ENCODE measurements around the gene DMRTB1.

Gene DMRTB1

DNA sequence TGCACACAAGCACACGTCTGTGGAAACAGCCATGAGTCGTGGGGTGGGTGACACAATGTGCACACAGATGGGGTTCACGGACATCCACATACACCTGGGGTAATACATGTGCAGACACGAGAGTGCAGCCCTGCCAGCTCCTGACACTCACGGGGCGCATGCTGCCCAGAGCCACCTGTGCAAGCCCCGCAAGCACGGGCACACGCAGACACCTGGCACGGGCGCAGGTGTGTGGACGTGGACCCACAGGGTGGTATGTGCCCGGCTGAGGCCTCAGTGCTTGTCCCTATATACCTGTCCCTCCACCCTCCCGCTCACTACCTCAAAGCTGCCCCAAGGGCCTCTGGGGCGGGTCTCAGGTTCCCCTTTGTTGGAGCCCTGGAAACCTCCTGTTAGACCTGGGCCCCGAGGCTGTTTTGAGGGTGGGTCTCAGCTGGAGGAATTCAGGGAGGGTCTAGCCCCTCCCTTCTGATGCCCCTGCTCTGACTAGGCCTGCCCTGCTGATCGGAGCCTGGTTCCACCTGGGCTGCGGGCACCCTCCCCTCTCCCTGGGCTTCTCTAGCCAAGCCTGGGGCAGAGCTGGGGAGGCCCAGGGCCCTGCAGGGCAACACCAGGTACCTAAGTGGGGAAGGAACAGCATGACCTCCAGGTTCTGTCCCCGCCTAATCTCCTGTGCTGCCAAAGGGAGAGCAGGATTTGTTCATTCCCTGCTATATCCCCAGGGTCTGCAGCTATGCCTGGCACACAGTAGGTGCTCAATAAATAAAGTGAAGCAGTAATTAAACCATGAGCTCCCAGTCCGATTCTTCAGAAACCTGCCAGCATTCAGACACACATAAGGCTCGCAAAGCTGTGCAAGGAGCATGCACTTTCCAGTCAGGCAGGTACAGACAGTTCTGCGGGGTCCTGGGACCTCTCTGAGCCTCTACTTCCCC lies 49.1 kb downstream of the DMRTB1 start:
- DNase-seq (ENCODE audit: low read depth in 2 of 2) = no peak

DNA sequence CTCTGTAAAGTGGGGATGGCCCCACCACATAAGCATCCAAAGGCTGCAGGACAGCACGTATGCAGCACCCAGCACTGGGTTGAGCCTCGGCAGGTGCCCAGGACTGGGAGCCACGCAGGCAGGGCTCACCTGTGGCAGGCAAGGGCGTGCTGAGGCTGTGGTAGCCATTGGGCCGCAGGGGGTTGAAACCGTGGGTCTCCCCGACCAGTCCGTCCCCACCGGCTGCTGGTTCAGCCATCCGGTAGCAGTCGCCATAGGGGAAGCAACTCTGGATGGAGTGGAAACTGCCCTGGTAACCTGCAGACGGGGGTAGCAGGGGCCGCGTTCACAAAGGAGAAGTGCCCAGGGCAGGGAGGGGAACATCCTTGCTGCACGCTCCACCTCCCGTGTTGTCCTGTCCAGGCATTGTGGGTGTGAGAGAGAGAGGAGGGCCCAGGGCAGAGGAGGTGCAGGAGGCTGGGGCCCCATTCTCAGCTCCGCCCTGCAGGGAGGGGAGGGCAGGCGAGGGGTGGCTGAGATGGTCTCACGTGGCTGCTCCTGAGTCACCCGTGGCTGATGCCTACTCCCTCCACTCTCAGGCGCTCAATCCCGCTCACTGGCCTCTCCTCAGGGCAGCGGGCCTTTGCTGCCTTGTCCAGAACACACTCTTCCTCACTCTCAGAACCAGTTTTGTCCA lies 49.9 kb downstream of the DMRTB1 start:
- DNase-seq (ENCODE audit: low read depth in 2 of 2) = no peak

DNA sequence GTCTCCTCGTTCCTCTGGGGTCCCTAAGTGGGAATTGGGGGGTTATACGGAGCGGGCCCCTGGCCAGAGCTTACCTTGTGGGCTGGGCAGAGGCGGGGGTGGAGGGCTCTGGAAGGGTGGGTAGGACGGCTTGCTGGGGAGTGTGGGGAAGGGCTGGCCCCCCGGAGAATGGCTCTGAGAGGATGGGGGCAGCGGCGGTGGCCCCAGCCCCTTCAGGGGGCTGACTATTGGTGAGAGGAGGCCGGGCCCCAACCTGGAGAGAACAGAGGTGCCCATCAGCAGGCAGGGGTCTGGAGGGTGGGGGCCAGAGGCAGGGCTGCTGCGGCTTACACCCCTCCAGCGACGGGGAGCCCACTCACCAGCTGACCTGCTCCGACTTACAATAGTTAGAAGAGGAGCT lies 50.6 kb downstream of the DMRTB1 start:
- DNase-seq (ENCODE audit: low read depth in 2 of 2) = no peak

DNA sequence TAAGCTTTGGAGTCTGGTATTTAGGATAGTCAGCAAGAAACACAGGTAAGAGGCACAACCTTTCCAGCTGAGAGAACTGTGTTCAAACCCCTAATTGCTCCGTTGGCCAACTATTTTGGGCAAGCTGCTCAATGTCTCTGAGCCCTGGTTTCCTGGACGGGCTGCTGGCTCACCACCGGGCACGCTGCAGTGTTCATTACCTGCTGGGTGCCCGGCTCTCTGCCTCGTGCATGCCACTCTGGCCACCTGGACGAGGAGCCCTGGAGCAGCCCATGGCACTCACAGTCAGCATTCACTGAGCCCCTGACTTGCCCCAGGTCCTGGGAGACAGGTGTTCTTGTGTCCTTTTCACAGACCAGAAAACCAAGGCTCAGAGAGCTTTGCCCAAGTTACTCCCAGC lies 51.0 kb downstream of the DMRTB1 start:
- DNase-seq (ENCODE audit: low read depth in 2 of 2) = no peak

DNA sequence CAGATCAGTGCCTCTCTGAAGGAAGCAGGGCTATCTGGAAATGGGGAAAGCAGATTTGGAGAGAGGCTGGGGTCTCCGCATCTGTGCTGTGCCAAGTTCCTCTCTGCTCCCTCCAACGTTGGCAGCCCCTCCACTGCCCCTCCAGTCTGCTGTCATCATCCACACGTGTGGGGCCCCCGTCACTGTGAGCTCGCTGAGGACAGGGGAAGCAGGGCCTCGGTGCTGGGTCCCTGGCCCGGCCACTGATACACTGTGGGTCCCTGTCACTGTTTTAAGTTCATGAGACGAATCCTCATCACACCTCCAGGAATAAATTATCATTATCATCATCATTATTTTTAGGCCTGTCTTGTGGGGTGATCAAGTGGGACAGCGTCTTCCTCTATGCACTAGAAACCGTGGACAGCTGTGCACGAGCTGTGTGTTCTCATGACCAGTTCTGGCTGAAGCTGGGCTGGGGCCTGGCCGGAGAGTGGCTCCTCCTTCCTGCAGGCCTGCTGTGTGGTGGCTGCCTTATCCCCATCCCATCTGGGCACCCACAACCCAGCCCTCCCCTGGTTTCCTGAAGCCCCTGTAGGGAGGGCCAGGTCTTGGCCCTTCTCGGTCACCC lies 52.2 kb downstream of the DMRTB1 start:
- DNase-seq (ENCODE audit: low read depth in 2 of 2) = no peak

DNA sequence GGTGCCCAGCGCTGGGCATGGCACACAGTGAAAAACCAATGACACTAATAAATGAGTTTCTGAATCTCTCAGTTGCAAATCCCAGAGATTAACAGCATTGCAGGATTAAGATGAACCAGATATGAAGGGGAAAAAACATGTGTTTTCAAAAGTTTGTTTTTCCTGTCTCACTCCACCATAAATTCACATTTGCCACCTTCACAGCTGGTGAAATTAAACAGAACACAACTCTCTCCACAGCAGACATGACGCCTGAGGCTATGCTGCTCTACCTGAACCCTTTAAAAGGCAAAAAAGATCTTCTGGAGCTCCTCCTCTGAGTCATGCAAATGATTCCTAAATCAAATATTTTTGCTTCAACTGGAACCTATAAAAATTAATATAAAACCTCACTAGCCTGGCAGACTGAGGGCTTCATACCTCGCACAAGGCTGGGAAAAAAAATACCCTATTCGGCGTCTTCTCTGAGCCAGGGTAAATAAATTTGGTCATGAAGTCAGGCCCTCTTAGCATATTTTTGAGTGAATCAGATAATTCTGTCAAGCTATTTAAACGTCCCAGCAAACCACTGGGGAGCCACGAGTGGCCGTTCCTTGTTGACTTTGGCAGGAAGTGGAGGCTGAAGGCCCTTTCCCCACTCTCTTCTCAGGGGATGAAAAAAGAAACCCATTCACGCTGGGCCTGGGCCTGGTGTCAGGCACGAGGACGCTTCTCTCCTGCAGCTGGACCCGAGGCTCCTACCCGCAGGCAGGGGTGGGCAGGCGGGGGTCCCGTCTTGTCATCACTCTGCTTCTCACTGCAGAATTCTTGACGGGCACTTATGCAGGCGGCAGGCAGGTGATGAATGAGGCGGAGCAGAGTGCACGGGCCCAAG lies 53.0 kb downstream of the DMRTB1 start:
- DNase-seq (ENCODE audit: low read depth in 2 of 2) = no peak

DNA sequence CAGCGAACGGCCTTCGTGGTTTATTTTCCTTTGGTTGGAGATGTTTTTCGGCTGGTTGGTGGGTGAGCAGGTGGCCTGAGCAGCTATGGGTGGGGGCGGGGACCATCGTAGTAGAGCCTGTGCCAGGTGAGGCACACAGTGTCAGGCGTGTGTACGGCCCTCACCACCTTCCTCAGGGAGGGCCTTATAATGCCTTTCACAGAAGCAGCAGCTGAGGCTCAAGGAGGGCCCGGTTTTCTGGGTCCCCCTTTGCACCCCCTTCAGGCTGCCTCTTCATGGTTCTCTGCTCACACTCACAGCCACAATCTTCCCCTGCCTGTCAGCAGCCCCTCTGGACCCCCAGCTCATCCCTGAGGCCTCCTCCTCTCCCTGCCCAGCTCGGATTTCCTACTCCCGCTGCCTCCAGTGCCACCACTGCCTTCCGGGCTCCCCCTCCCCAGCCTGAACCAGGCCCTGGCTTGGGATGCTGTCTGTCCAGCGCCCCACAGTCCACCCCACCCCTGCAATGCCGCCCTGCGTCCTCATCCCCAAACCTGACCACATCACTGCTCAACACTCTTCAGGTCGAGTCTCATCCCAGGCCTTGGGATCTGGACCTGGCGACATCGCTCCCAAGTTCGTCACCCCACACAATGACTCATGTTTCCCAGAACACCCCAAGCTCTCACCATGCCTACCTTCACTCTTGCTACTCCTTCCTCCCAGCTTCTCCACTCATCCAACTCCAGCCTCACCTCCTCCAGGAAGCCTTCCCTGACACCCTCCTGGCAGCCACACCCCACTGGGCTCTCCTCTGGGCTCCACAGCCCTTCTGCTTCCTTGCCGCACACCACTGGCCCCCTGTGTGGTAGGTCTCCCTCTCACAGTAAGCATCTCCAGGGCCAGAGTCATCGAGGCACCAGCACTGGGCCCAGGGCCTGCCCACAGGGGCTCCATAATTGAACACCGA lies 53.9 kb downstream of the DMRTB1 start:
- no peak for DNase-seq (ENCODE audit: low read depth in 2 of 2)

DNA sequence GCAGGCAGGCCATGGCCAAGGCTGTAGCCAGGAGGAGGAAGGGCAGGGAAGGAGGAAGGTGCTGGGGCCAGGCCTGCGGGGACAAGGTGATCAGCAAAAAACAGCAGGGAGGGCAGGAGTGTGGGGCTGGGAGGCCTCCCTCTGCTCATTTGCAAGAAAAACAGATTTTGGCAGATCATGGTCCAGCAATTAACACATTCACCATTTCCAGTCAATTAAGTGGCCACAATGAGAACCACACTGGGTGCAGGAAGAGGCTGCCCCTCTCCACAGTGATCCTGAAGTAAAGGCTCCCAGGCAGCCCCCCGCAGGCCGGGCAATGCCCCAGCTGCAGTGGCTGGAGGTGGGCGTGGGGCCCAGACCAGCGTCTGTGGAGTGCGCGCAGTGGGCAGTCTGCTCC lies 54.6 kb downstream of the DMRTB1 start:
- DNase-seq (ENCODE audit: low read depth in 2 of 2) = no peak

DNA sequence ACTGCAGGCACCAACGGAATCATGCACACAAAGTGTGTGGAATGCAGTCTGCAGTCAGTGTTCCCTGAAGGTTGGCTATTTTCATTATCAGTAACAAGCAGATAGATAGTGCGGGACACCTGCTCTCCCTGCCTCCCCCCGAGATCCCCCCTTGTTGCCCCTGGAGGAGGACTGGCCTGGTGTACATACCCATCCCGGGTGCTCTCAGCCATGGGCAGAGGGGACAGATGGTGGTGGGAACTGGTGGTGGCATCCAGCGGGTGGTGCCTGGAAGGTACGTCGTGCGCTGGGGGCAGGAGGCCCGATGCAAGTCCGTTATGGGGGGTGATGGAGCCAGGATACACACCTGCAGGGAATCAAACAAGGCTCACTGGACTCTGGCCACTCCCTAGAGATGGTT lies 55.2 kb downstream of the DMRTB1 start:
- DNase-seq (ENCODE audit: low read depth in 2 of 2) = no peak

DNA sequence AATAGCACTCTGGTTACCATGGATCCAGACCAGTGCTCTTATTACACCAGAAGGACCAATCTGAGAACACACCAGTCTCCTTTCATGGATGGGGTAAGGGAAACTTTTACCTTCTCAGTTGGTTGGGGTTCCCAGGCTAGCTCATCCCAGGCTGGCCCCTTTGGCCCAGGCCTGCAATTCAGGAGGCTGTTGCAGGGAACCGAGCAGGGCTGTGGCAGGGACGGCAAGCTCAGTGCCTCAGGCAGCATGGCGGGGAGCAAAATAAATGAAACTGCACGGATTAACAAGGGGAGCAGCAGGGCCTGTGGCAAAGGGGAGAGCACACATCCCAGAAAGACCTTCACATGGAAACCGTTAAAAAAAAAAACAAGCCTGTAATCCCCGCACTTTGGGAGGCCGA lies 57.0 kb downstream of the DMRTB1 start:
- no peak for DNase-seq (ENCODE audit: low read depth in 2 of 2)

Data from activated CD8-positive, alpha-beta memory T cell treated with anti-CD3 and anti-CD28 coated beads for 4 hours (primary cell).